PC-9 (cell line): ENCODE results near the gene LNX1. TPM values are rescaled to one million over a fixed set of nuclear protein-coding genes. Genes with fewer than 3 reads are reported as not detected.

ENCODE experiments used
- BruUV-seq: library from RNA; stranded (reverse); fragments of 400-500 nt; replicated peaks from 2 replicates; lab custom pipeline; 2021; lab: Mats Ljungman, UMichigan
- CTCF ChIA-PET: fragments of 300-600 bp; sonication (Branson Sonifier 250); formaldehyde crosslinking; loops from one replicate; lab custom pipeline; 2022; ENCODE audit warnings: antibody characterized with exemption; lab: Charles Lee
- POLR2A ChIA-PET: fragments of 300-600 bp; sonication (Branson Sonifier 250); formaldehyde crosslinking; loops from one replicate; lab custom pipeline; 2022; ENCODE audit warnings: antibody characterized with exemption; ENCODE audit not compliant: unreplicated experiment; lab: Charles Lee
- DNase-seq, 2 experiments: peaks; one replicate each; pipeline versions ENCODE4 v3.0.0 to v3.0.0-alpha.2; 2015 to 2022; ENCODE audit warnings: mixed read lengths in 1 of 2
- H2AFZ ChIP-seq: fragments of 200-600 bp; sonication (generic); 2 replicates; pipeline ENCODE4 v1.8.1; 2017; ENCODE audit warnings: antibody characterized with exemption
- H3F3A ChIP-seq: fragments of 200-600 bp; sonication (generic); 2 replicates; pipeline ENCODE4 v1.8.1; 2017; ENCODE audit warnings: antibody characterized with exemption, mild to moderate bottlenecking, low read depth; ENCODE audit not compliant: insufficient read depth
- H3K27ac ChIP-seq: fragments of 200-600 bp; sonication (generic); 2 replicates; pipeline ENCODE4 v1.6.1; 2016; ENCODE audit warnings: mixed run types
- H3K27me3 ChIP-seq: fragments of 200-600 bp; sonication (generic); 2 replicates; pipeline ENCODE4 v1.6.1; 2016; ENCODE audit warnings: low read depth, mixed run types; ENCODE audit not compliant: insufficient read depth
- H3K36me3 ChIP-seq: fragments of 200-600 bp; sonication (generic); 2 replicates; pipeline ENCODE4 v1.6.1; 2016; ENCODE audit warnings: low read depth, mixed run types
- H3K4me1 ChIP-seq: fragments of 200-600 bp; sonication (generic); replicated peaks from 2 replicates; pipeline ENCODE4 v1.6.1; 2016; ENCODE audit warnings: mixed run types; ENCODE audit not compliant: insufficient read depth
- H3K4me2 ChIP-seq: fragments of 200-600 bp; sonication (generic); 2 replicates; pipeline ENCODE4 v1.6.1; 2017; ENCODE audit warnings: mixed run types
- H3K4me3 ChIP-seq: fragments of 200-600 bp; sonication (generic); 2 replicates; pipeline ENCODE4 v1.6.1; 2016; ENCODE audit warnings: mixed run types
- H3K79me2 ChIP-seq: fragments of 200-600 bp; sonication (generic); 2 replicates; pipeline ENCODE4 v1.6.1; 2017; ENCODE audit warnings: low read depth, mixed run types
- H3K9me2 ChIP-seq: fragments of 200-600 bp; sonication (generic); 2 replicates; pipeline ENCODE4 v1.8.1; 2017; ENCODE audit warnings: mild to moderate bottlenecking; ENCODE audit not compliant: insufficient read depth
- H3K9me3 ChIP-seq: fragments of 200-600 bp; sonication (generic); 2 replicates; pipeline ENCODE4 v1.8.1; 2016; ENCODE audit warnings: low read depth; ENCODE audit not compliant: insufficient read depth
- H4K20me1 ChIP-seq: fragments of 200-600 bp; sonication (generic); 2 replicates; pipeline ENCODE4 v1.8.1; 2017; ENCODE audit not compliant: insufficient read depth
- EZH2 ChIP-seq: fragments of 200-600 bp; sonication (generic); IDR thresholded peaks from 2 replicates; pipeline ENCODE4 v1.8.0; 2017; ENCODE audit warnings: antibody characterized with exemption, low read depth
- intact Hi-C: fragments of 100-400 bp; cut with micrococcal nuclease; formaldehyde crosslinking; loops from one replicate; pipeline ENCODE4 v1.10.0; 2022; ENCODE audit not compliant: unreplicated experiment
- total RNA-seq: library from RNA; stranded (reverse); gene quantifications from 2 replicates; pipeline ENCODE4 v1.2.3, GENCODE V29; 2021
- TF ChIP-seq, protein P1 (sequence below): fragments of 200-600 bp; sonication (generic); conservative IDR thresholded peaks from 2 replicates; pipeline ENCODE4 v1.6.1; 2017; ENCODE audit warnings: mixed run types, antibody characterized with exemption, mild to moderate bottlenecking, moderate library complexity

The LNX1 gene
- total RNA-seq, 1 experiment from 2014 or later: 3.4 TPM

DNA sequence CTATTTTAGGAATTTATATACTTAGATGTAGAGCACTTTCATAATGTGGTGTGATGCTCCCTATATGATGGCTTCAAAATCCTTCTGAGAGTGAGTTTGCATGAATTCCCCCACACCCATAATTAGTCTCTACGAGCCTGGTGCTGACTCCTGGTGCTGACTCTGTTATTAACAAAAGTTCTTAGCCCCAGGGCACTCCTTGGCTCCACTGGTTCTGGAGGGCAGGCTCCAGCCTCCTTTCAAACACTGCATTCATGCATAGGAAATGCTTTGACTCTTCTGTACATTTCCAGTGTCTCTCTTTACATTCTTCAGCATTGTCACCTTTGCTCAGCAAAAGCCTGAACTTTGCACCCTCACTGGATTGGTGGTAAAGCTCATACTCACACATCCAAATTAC, 64.0 kb downstream of the LNX1 start:
- no peaks in the 10 kb centered on the region for H3K9me3 ChIP-seq
- no peaks in the 10 kb centered on the region for H3K79me2 ChIP-seq
- H3K4me3 ChIP-seq: no peak overlapping the region
- H3K9me2 ChIP-seq: no peaks in the 10 kb centered on the region
- CTCF ChIA-PET: no interaction called here
- no TSS peak for BruUV-seq
- H2AFZ ChIP-seq: no peak overlapping the region
- intact Hi-C loops: no loop called here
- H3K27me3 ChIP-seq: no peaks in the 10 kb centered on the region
- H3K27ac ChIP-seq: no peak overlapping the region
- TF ChIP-seq, protein P1, sequence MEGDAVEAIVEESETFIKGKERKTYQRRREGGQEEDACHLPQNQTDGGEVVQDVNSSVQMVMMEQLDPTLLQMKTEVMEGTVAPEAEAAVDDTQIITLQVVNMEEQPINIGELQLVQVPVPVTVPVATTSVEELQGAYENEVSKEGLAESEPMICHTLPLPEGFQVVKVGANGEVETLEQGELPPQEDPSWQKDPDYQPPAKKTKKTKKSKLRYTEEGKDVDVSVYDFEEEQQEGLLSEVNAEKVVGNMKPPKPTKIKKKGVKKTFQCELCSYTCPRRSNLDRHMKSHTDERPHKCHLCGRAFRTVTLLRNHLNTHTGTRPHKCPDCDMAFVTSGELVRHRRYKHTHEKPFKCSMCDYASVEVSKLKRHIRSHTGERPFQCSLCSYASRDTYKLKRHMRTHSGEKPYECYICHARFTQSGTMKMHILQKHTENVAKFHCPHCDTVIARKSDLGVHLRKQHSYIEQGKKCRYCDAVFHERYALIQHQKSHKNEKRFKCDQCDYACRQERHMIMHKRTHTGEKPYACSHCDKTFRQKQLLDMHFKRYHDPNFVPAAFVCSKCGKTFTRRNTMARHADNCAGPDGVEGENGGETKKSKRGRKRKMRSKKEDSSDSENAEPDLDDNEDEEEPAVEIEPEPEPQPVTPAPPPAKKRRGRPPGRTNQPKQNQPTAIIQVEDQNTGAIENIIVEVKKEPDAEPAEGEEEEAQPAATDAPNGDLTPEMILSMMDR: no peak
- no peak for TF ChIP-seq EZH2
- H3F3A ChIP-seq: no peaks in the 10 kb centered on the region
- no peaks in the 10 kb centered on the region for H4K20me1 ChIP-seq
- no peaks in the 10 kb centered on the region for H3K4me1 ChIP-seq
- no peak for DNase-seq
- H3K36me3 ChIP-seq: no peaks in the 10 kb centered on the region
- POLR2A ChIA-PET: no interaction called here
- H3K4me2 ChIP-seq: no peak overlapping the region

DNA sequence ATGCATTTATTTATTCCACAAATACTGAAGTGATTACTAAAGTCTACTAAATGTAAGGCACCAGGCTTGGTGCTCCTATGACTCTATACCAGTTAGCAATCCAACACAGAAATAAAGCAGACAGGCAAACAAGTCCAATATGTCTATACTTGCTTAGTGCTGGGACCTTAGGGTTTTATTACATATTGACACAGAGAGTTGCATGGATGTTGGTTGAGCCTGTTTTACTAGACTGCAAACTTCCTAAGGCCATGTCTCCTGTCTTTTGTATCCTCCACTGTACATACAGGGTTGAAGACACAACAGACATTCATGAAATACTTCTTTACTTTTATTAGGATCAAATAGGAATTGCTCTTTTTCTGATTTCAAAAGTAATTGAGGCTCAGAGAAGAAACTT, 69.0 kb downstream of the LNX1 start:
- no peaks in the 10 kb centered on the region for H3F3A ChIP-seq
- no peak overlapping the region for H3K4me2 ChIP-seq
- H3K79me2 ChIP-seq: no peaks in the 10 kb centered on the region
- intact Hi-C loops: no loop called here
- ChIA-PET CTCF (no interaction called here), POLR2A (no interaction called here)
- no peaks in the 10 kb centered on the region for H3K9me2 ChIP-seq
- no peak overlapping the region for H3K4me3 ChIP-seq
- H3K27ac ChIP-seq: no peak overlapping the region
- no peaks in the 10 kb centered on the region for H3K36me3 ChIP-seq
- BruUV-seq: no TSS peak
- H2AFZ ChIP-seq: no peak overlapping the region
- no peaks in the 10 kb centered on the region for H3K27me3 ChIP-seq
- H3K4me1 ChIP-seq: no peaks in the 10 kb centered on the region
- H4K20me1 ChIP-seq: no peaks in the 10 kb centered on the region
- TF ChIP-seq EZH2: no peak
- TF ChIP-seq, protein P1: no peak
- DNase-seq: no peak
- H3K9me3 ChIP-seq: no peaks in the 10 kb centered on the region

DNA sequence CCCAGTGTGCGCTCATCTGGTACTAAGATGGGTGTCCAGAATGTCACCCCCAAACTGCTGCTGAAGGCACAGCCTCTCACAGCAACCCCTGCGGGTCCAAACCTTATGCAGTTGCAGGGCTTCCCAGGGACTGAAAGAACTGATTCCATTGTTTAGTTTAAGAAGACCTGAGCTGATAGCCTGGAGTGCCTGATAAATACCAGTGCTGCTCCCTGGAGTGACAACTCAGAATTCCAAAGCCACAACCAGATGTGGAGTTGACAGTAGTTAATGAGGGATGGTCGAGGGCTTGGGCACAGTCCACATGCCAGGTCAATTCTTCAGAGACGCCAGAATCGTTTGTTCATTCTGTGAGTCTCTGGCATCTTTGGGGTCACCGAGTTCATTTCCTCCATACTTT, 71.2 kb downstream of the LNX1 start:
- H2AFZ ChIP-seq: no peak overlapping the region
- H3F3A ChIP-seq: no peaks in the 10 kb centered on the region
- no peaks in the 10 kb centered on the region for H3K79me2 ChIP-seq
- H3K4me3 ChIP-seq: no peak overlapping the region
- ChIA-PET CTCF (no interaction called here), POLR2A (no interaction called here)
- no peak overlapping the region for H3K27ac ChIP-seq
- no peak overlapping the region for H3K4me2 ChIP-seq
- H3K27me3 ChIP-seq: no peaks in the 10 kb centered on the region
- intact Hi-C loops: no loop called here
- H3K9me3 ChIP-seq: no peaks in the 10 kb centered on the region
- H3K9me2 ChIP-seq: no peaks in the 10 kb centered on the region
- no peaks in the 10 kb centered on the region for H3K36me3 ChIP-seq
- no TSS peak for BruUV-seq
- TF ChIP-seq, protein P1: no peak
- no peak for TF ChIP-seq EZH2
- no peaks in the 10 kb centered on the region for H3K4me1 ChIP-seq
- DNase-seq: no peak
- no peaks in the 10 kb centered on the region for H4K20me1 ChIP-seq
